Measurements from ENCODE around the gene IQSEC3. TPM values are rescaled to one million over a fixed set of nuclear protein-coding genes. Genes with fewer than 3 reads are reported as not detected.
"Not testable (repeated sequence)": the region's sequence is repeated elsewhere in the genome, so short reads cannot be mapped to it uniquely, and the experiment has no call there.

IQSEC3 gene
- total RNA-seq, 1 donor = under 0.01 TPM

DNA sequence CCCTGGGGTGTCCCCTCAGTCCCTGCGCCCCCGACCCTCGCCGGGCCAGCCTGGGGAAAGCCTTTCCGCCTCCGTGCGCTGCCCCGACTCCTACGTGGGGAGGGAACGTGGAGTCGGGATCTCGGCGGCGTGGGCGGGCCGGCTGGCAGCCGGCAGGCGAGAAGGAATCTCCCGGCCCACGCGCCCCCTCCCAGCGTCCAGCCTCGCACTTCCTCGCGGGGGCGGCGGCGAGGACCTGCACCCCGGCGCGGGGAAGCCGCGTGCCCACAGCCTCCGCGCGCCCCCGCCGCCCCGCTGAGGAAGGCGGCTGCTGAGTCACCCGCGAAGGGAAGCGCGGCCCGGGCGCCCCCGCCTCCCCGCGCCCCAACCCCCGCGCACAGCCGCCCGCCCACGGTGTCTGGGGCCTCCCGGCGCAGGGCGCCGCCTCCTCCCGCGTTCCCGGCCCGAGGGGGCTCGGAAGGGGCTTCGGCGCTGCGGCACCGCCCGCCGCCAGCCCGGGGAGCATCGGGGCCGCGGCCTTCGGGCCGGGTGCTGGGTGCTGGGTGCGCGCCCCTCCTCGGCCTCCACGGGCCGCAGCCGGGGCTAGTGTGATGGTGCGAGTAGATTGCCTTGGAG lies 11.3 kb downstream of the IQSEC3 start:
- H3K4me3 ChIP-seq (ENCODE audit: low read depth, low read length); DNase-seq (ENCODE audit: low read depth): not testable (repeated sequence)

DNA sequence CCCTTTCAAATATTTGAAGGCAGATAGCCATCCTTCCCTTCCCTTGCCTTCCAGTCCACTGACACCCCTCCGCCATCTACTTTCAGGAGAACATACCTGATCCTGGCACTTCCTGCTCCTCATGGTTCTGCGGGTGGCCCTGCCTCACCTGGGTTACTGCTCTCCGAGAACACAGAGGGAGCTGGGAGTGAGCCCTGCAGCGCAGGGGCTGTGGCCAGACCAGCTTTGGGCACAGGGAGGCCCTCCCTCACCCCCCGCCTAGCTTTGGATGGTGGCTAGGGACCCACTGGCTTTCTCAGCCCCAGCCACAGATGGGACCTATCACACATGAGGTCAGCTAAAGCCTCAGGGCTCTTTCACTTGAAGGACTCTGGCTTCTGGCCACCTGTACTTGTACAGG lies 12.4 kb downstream of the IQSEC3 start:
- DNase-seq (ENCODE audit: low read depth) = no peak
- TF ChIP-seq, protein P1, sequence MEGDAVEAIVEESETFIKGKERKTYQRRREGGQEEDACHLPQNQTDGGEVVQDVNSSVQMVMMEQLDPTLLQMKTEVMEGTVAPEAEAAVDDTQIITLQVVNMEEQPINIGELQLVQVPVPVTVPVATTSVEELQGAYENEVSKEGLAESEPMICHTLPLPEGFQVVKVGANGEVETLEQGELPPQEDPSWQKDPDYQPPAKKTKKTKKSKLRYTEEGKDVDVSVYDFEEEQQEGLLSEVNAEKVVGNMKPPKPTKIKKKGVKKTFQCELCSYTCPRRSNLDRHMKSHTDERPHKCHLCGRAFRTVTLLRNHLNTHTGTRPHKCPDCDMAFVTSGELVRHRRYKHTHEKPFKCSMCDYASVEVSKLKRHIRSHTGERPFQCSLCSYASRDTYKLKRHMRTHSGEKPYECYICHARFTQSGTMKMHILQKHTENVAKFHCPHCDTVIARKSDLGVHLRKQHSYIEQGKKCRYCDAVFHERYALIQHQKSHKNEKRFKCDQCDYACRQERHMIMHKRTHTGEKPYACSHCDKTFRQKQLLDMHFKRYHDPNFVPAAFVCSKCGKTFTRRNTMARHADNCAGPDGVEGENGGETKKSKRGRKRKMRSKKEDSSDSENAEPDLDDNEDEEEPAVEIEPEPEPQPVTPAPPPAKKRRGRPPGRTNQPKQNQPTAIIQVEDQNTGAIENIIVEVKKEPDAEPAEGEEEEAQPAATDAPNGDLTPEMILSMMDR (IDR thresholded peaks at IDR 0.05; ENCODE audit: insufficient read depth, low read depth, low read length) = no peak
- H3K4me3 ChIP-seq (ENCODE audit: low read depth, low read length) = no peak overlapping the region

DNA sequence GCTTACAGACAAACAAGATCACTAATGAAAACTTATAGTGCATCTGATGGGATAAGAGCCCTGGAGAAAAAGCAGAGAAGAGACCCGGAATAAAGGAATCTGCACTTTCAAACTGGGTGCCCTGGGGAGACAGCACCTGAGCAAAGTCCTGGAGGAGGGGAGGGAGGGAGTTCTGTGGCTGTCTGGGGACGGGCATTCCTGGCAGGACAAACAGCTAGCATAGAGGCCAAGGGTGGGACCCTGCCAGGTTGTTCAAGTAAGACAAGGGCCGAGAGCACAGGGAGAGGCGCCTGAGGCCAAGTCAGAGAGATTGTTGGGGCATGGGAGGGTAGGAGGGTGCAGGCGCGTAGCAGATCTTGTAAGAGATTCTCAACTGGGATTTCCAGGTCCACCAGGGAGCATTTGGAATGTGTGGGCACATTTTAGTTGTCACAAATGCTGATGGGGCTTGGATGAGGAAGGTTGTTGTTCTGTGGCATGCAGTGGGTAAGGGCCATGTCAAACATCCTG lies 14.2 kb downstream of the IQSEC3 start:
- DNase-seq (ENCODE audit: low read depth) = no peak
- no peak overlapping the region for H3K4me3 ChIP-seq (ENCODE audit: low read depth, low read length)
- TF ChIP-seq, protein P1 (IDR thresholded peaks at IDR 0.05; ENCODE audit: insufficient read depth, low read depth, low read length) = no peak

DNA sequence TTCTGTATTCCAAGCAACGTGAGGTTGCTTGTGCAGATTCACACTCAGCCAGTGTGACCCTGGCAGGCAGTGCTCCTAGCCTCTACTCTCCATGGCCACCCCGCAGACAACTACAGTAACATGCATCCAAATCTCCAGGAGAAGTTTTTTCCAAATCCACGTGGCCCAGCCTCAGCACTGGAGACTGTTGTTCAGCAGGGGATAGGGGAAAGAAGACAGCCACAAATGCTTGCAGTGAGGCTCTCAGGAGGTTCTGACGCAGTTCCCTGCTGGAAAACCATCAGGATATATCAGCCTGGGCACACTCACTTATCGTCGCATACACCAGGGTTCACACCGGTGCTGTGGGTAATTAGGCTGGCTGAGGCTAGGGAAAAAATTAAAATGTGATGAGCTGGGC lies 16.2 kb downstream of the IQSEC3 start:
- no peak for DNase-seq (ENCODE audit: low read depth)

DNA sequence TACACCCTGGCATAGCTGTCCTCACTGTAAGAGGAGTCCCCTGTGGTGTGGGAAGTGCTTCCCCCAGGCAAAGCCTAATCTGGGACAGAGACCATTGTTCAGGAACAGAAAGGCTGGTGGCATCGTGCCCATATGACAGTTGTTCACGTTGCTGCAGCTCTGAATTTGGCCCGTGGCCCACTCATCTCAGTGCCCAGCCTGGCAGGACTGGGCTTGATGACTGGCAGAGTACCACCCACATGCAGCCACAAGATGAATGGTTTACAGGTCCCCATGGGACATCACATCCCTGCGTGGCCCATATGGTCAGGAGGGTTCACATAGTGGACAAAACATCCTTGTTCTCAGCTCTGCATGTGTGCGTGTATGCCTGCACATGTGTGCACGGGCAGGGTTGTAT lies 17.5 kb downstream of the IQSEC3 start:
- TF ChIP-seq, protein P1 (IDR thresholded peaks at IDR 0.05; ENCODE audit: insufficient read depth, low read depth, low read length) = no peak
- no peak for DNase-seq (ENCODE audit: low read depth)

More for the DNA sequence above, 16.2 kb downstream of the IQSEC3 start:
- no peak overlapping the region for H3K4me3 ChIP-seq (ENCODE audit: low read depth, low read length)
- TF ChIP-seq, protein P1 (IDR thresholded peaks at IDR 0.05; ENCODE audit: insufficient read depth, low read depth, low read length) = no peak

DNA sequence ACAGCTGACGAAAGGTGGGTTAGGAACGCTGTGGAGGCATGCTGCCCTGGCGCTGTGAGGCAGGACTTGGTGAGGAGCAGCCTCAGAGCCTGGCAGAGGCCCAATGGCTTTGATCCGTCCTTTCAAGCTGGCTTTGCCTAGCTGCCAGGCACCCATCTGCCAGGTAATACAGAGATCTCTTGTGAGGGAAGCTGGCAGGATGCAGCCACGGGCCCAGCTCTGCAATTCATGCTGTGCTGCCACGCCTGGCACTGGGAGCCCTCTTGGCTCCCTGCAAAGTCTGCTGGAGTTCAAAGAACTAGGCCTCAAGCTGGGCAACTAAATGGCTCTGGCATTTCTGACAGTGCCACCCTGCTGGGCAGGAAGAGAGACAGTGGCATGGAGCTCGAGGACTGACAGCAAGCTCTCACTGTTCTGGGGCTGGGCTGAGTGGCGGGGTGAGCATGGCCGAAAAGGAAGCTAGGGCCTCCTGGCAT lies 18.7 kb downstream of the IQSEC3 start:
- DNase-seq (ENCODE audit: low read depth) = no peak
- TF ChIP-seq, protein P1 (IDR thresholded peaks at IDR 0.05; ENCODE audit: insufficient read depth, low read depth, low read length) = no peak
- no peak overlapping the region for H3K4me3 ChIP-seq (ENCODE audit: low read depth, low read length)

More for the DNA sequence above, 17.5 kb downstream of the IQSEC3 start:
- no peak overlapping the region for H3K4me3 ChIP-seq (ENCODE audit: low read depth, low read length)

DNA sequence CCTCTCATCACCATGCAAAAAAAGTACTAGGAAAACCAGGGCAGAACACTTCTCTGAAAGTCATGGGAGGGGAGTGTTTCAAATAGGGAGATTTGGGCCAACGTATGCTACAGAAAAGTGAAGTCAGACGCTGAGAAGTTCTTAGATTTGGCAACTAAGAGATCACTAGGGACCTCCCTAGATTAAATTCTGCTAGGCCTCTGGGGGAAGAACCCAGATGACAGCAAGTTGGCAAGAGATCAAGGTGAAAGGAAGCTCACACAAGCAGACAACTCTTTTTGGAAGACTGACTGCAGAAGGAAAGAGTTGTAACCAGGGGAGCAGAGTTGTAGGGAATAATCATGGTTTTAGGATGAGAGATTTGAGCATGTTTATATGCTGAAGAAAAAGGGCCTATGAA lies 20.7 kb downstream of the IQSEC3 start:
- H3K4me3 ChIP-seq (ENCODE audit: low read depth, low read length) = no peak overlapping the region
- TF ChIP-seq, protein P1 (IDR thresholded peaks at IDR 0.05; ENCODE audit: insufficient read depth, low read depth, low read length) = no peak
- no peak for DNase-seq (ENCODE audit: low read depth)

All from fibroblast of villous mesenchyme (primary cell).